ENCODE measurements around the gene NALCN. TPM values are rescaled to one million over a fixed set of nuclear protein-coding genes. Genes with fewer than 3 reads are reported as not detected.
A peak's percentile ranks its signal among the peaks of the same experiment; 100 is the strongest.

NALCN gene
- total RNA-seq = 1 to 10 TPM in 3 of 4 donors, under 1 TPM in 1; 0.67 to 2.0 (median 1.5) TPM

DNA sequence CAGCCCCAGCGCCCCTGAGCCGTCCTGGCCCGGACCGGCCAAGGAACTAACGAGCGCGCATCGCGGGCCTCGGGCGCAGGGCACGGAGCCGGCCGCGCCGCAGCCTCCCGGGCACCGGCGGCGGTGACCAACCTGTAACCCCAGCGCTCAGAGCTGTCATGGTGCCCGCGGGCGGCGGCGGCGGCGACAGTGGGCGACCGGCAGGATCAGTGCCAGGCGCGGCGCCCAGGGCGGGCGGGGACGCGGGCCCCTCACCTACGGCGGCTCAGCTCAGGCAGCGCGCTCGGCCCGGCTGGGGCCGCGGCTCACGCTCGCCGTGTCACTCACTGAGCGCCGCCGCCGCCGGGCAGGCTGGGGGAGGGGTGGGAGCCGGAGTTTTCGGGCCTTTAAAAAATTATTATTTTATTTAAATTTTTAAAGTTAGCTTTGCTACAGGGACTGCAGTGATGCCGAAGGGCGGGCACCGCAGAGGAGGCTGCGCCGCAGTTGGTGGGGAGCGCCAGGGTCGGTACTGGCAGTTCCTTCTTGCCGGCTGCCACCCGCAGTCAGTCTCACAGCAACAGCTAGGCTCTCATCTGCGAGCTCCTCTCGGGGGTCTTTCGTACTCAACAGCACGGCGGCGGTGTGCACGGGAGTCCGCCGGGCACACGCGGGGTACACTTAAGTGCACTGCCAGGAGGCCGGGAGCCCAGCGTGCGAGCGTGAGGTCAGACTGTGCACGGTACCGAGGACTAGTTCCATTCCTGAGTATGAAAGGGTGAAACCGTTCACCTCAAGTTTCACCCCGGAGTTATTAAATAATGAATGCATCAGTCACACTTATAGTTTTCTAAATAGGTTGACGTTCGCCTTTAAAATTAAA, at the start of gene NALCN:
NALCN (minus strand) TSS at position 328 of the 862 bp plus-strand sequence. CDS start 17,382 bp downstream, outside the sequence.
- 2 to 4% methylated on average over 41 to 44 of the region's 85 CpGs for WGBS, 2 donors
- intact Hi-C loops (cut with DNase I; ENCODE audit: low total_unique reads) = no loop called here

DNA sequence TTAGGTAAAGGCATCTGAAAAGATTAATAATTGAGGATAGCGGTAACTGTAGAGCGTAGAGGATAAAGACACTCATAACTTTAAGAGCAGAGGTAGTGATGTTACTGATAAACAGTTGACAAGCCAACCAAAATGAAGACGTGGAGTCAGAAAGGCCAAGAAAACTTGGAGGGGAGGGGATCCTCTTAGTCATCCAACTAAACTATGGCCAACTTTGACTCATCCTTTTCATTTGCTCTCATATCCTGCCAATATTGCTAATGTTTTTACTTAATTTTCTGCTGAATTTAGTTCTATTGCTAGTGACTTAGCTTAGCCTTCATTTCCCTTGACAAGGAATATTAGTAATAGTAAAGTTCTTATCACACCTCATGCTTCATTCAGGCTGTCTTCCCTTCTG, 49.6 kb upstream of the NALCN start:
- WGBS, 2 donors = 59 to 62% methylated on average over 3 of the region's 3 CpGs
- TF ChIP-seq POLR2A (IDR thresholded peaks at IDR 0.05) = no peak
- TF ChIP-seq, protein P1, sequence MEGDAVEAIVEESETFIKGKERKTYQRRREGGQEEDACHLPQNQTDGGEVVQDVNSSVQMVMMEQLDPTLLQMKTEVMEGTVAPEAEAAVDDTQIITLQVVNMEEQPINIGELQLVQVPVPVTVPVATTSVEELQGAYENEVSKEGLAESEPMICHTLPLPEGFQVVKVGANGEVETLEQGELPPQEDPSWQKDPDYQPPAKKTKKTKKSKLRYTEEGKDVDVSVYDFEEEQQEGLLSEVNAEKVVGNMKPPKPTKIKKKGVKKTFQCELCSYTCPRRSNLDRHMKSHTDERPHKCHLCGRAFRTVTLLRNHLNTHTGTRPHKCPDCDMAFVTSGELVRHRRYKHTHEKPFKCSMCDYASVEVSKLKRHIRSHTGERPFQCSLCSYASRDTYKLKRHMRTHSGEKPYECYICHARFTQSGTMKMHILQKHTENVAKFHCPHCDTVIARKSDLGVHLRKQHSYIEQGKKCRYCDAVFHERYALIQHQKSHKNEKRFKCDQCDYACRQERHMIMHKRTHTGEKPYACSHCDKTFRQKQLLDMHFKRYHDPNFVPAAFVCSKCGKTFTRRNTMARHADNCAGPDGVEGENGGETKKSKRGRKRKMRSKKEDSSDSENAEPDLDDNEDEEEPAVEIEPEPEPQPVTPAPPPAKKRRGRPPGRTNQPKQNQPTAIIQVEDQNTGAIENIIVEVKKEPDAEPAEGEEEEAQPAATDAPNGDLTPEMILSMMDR (IDR thresholded peaks at IDR 0.05) = no peak
- H3K4me3 ChIP-seq (ENCODE audit: low read depth, poor library complexity, severe bottlenecking) = no peak overlapping the region
- intact Hi-C loops (cut with DNase I; ENCODE audit: low total_unique reads) = no loop called here
- DNase-seq (ENCODE audit: low spot score in 2 of 2) = no peak

More for the DNA sequence above, at the start of gene NALCN:
- DNase-seq (ENCODE audit: low spot score in 2 of 2) = no peak
- H3K4me3 ChIP-seq (ENCODE audit: low read depth, poor library complexity, severe bottlenecking) = peak within 1 kb of the TSS; percentile 15
- TF ChIP-seq, protein P1 (IDR thresholded peaks at IDR 0.05) = no peak
- TF ChIP-seq POLR2A (IDR thresholded peaks at IDR 0.05) = no peak

DNA sequence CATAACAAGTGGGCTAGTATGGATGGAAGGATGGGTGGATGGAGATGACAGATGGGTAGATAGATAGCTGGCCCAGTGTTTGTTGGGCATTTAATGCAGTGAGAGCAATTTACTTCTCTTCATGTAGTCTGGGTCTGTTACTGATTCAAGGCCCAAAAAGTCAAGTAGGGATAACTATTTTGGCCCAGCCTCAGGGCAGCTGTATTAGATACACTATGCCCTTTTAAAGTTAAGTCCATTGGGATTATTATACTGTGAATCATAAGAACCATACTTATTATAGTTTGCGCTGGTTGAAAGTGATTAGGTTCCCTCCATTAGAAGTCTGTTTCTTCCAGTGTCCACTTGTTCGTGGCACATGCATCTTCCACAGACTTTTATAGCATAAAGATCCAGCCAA, 40.9 kb upstream of the NALCN start:
- DNase-seq (ENCODE audit: low spot score in 2 of 2) = no peak
- TF ChIP-seq, protein P1 (IDR thresholded peaks at IDR 0.05) = no peak
- no peak for TF ChIP-seq POLR2A (IDR thresholded peaks at IDR 0.05)
- intact Hi-C loops (cut with DNase I; ENCODE audit: low total_unique reads) = no loop called here
- WGBS, 2 donors = 63 to 83% methylated on average over 2 of the region's 2 CpGs
- H3K4me3 ChIP-seq (ENCODE audit: low read depth, poor library complexity, severe bottlenecking) = no peak overlapping the region

DNA sequence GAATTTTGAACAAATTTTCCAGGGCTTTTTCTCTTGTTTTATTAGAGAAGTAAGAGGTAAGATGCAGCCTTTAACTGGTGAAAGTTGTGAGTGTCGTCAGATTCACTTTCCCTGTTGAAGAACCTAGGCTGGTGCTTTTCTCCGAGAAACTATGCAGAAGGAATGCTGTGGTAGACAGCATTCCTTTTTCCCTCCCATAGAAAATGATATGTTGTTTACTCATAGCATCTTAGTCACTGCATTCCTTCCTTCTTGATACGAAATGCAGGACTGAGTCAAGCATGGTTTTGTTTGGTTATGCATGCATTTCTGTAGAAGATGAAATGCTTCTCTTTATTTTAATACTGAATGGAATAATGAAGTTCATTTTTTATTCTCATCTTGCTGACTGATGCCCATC, 39.6 kb upstream of the NALCN start:
- TF ChIP-seq POLR2A (IDR thresholded peaks at IDR 0.05) = no peak
- TF ChIP-seq, protein P1 (IDR thresholded peaks at IDR 0.05) = no peak
- H3K4me3 ChIP-seq (ENCODE audit: low read depth, poor library complexity, severe bottlenecking) = no peak overlapping the region
- DNase-seq (ENCODE audit: low spot score in 2 of 2) = no peak
- intact Hi-C loops (cut with DNase I; ENCODE audit: low total_unique reads) = no loop called here
- 16 to 30% methylated on average over 3 of the region's 3 CpGs for WGBS, 2 donors

DNA sequence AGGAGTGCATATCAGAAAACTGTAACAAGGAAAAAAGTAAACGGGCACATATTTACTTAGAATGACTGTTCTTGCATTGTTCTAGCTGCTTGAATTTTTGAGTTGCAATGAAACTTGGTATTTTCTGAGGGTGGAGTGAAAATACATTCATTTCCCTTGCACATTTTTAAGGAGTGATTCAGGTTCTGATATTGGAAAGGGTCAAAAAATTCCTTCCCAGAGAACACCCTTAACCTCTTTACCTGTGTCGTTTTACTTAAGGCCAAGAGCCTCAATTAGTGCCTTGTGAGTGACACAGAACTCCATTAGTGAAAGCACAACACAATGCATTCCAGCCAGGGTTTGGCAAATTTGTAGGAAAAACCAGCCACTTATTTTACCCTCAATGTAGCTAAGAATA, 38.5 kb upstream of the NALCN start:
- 43 to 50% methylated on average over 2 of the region's 2 CpGs for WGBS, 2 donors
- TF ChIP-seq, protein P1 (IDR thresholded peaks at IDR 0.05) = no peak
- no peak for DNase-seq (ENCODE audit: low spot score in 2 of 2)
- intact Hi-C loops (cut with DNase I; ENCODE audit: low total_unique reads) = no loop called here
- no peak overlapping the region for H3K4me3 ChIP-seq (ENCODE audit: low read depth, poor library complexity, severe bottlenecking)

Measured in lower leg skin (tissue), 4 donors.